LNCaP clone FGC (cell line): ENCODE measurements around the gene KLRG1.

Experiments
- DNase-seq: peaks from one replicate; pipeline ENCODE4 v3.0.0-alpha.2; 2011; ENCODE audit warnings: low read depth
- H3K4me3 ChIP-seq: 2 replicates; pipeline ENCODE4 v1.5.1; 2011; ENCODE audit warnings: mild to moderate bottlenecking, low read depth, low read length, control low read depth
- TF ChIP-seq, protein P1 (sequence below): IDR thresholded peaks from 2 replicates; pipeline ENCODE4 v1.5.1; 2012; ENCODE audit warnings: mild to moderate bottlenecking; ENCODE audit not compliant: control insufficient read depth, insufficient read depth; ENCODE audit errors: extremely low read depth

The KLRG1 gene

DNA sequence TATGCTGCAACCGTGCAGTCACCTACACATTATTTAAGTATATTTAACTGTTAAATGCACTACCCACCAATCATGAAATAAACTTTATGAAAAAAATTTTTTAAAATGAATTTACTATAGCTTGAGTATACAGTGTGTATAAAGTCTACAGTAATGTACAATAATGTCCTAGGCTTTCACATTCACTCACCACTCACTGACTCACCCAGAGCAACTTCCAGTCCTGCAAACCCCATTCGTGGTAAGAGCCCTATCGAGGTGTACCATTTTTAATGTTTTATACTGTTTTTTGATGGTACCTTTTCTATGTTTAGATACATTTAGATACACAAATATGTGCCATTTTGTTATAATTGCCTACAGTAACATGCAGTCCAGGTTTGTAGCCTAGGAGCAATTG, 48.1 kb downstream of the KLRG1 start:
- TF ChIP-seq, protein P1, sequence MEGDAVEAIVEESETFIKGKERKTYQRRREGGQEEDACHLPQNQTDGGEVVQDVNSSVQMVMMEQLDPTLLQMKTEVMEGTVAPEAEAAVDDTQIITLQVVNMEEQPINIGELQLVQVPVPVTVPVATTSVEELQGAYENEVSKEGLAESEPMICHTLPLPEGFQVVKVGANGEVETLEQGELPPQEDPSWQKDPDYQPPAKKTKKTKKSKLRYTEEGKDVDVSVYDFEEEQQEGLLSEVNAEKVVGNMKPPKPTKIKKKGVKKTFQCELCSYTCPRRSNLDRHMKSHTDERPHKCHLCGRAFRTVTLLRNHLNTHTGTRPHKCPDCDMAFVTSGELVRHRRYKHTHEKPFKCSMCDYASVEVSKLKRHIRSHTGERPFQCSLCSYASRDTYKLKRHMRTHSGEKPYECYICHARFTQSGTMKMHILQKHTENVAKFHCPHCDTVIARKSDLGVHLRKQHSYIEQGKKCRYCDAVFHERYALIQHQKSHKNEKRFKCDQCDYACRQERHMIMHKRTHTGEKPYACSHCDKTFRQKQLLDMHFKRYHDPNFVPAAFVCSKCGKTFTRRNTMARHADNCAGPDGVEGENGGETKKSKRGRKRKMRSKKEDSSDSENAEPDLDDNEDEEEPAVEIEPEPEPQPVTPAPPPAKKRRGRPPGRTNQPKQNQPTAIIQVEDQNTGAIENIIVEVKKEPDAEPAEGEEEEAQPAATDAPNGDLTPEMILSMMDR, result no peak
- DNase-seq, result no peak

DNA sequence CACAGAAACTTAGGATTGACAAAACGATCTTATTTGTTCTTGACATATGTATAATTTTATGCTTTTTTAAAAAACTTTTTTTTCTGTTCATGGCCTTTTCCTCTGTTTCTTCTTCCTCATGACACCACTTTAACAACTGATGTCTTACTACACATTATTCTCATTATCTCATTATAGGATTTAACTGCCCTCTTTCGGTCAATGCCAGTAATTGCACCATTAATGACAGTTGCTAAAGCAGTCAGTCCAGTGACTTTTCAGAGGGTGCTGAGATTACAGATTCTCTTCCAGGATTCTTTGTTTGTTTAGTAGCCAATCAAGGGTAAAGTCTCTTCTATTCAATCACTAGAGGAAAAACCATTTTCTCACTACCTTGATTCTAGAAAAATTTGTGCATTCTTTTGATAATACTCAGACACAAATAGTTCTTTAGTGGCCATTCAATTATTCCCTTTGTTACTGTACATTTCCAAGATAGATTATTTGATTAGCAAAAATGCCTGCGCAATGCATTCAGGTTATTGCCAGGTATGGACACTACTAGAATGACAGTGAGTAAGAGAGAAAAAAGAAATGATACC, 50.1 kb downstream of the KLRG1 start:
- H3K4me3 ChIP-seq, result no peak overlapping the region
- DNase-seq, result peak; percentile 22
- TF ChIP-seq, protein P1, result peak; percentile 86

More for the DNA sequence above, 48.1 kb downstream of the KLRG1 start:
- H3K4me3 ChIP-seq, result no peak overlapping the region

DNA sequence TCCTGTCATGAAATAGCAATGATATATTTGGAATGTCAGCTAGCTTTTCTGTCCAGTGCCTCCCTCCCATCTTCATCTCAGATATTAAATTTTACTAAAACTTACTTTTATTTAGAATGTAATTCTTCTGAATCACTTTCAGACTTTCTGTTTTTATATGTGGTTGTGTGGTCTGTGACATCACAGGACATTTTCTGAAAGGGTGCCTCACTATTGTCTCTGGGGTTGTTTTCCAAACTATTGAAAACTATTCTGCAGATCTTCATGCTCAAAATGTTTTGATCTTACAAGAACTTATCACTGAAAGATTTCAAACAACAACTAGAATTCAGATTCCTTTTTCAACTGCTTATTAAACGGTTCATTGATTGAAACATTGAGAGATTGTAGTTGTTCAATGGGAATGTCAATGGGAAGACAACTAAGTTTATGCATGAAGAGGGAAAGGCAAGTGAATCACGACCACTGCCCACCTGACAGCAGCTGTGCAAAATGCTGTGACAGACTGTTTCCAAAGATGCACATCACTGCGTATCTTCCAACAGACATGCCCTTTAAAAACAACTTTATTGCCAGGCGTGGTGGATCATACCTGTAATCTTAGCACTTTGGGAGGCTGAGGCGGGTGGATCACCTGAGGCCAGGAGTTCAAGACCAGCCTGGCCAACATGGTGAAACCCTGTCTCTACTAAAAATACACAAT, 51.3 kb downstream of the KLRG1 start:
- TF ChIP-seq, protein P1, result no peak

DNA sequence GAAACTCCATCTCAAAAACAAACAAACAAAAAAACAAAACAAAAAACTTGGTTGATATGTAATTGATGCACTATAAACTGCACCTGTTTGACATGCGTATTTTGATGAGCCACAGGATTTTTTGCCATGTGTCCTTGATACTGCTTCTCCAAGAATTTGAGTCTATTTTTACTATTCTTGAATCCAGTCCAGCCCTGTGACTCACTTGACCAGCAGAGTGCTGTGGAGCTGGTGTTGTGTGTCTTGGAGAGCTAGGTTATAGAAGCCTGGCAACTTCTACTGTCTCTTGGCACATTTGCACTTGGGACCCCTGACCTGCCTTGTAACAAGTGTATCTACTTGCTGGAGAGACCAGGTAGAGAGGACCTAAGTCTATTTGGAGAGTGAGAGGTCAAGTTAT, 52.0 kb downstream of the KLRG1 start:
- H3K4me3 ChIP-seq, result no peak overlapping the region
- DNase-seq, result no peak
- TF ChIP-seq, protein P1, result no peak

More for the DNA sequence above, 51.3 kb downstream of the KLRG1 start:
- DNase-seq, result no peak
- no peak overlapping the region for H3K4me3 ChIP-seq

DNA sequence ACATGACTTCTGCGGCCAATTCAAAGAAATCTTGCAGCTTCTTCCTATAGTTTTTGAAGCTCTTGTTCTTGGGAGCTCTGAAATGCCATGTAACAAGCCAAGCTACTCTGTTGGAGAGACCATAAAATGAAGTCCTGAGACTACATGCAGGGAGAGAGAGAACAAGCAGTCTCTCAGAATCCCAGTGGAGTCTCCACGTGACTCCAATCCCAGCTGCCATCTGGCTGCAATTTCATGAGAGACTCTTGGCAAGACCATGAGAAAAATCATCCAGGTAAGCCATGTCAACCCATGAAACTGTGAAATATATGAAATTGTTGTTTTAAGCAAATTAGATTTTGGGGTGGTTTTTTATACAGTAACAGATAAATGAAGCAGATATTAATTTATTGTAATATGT, 54.4 kb downstream of the KLRG1 start:
- TF ChIP-seq, protein P1, result no peak
- H3K4me3 ChIP-seq, result no peak overlapping the region
- DNase-seq, result no peak

DNA sequence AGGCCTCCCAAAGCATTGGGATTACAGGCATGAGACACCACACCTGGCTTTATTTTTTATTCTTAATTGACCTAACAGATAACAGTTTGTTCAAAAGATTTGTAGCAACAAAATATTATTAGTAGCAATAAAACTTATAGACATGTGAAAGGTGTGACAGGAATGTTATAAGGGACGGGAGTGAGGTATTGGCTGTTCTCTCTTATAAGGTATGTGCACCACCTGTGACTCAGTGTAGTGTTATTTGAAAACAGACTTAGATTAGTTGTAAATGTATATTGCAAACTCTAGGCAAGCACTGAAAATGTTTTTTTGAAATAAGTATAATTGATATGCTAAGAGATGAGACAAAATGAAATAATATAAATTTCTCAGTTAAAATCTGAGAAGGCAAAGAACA, 57.8 kb downstream of the KLRG1 start:
- no peak for DNase-seq
- no peak overlapping the region for H3K4me3 ChIP-seq
- TF ChIP-seq, protein P1, result no peak
